K562 (cell line): Measurements from ENCODE around the gene SLC30A3. TPM values are rescaled to one million over a fixed set of nuclear protein-coding genes. Genes with fewer than 3 reads are reported as not detected.

Experiments used
- AFF4 ChIP-seq: sonication (generic); formaldehyde crosslinking; IDR thresholded peaks from 2 replicates; pipeline ENCODE4 v1.8.0; 2023; ENCODE audit warnings: mild to moderate bottlenecking, missing genetic modification reagents
- ATF4 ChIP-seq: fragments of 450-650 bp; formaldehyde crosslinking; IDR thresholded peaks from 2 replicates; pipeline ENCODE4 v1.4.0; 2022; ENCODE audit warnings: mild to moderate bottlenecking, moderate library complexity
- CCNT2 ChIP-seq: IDR thresholded peaks from 2 replicates; pipeline ENCODE4 v1.6.1; 2011; ENCODE audit warnings: borderline replicate concordance, low read depth, mild to moderate bottlenecking, moderate library complexity, mixed read lengths, low read length; ENCODE audit not compliant: insufficient read length; ENCODE audit errors: extremely low read depth
- CTCF ChIP-seq, 3 experiments: IDR thresholded peaks in 2 of 3; conservative IDR thresholded peaks in 1 of 3; 2 replicates each; pipeline ENCODE4 v1.5.1; 2011 to 2012; ENCODE audit warnings: low read length in 3 of 3, mild to moderate bottlenecking in 3 of 3, control low read depth in 2 of 3, improper control_type of control experiment in 1 of 3, inconsistent platforms in 1 of 3, low read depth in 1 of 3, mixed read lengths in 1 of 3, moderate library complexity in 1 of 3; ENCODE audit not compliant: insufficient read depth in 2 of 3
- ETV5 ChIP-seq: sonication (generic); formaldehyde crosslinking; IDR thresholded peaks from 2 replicates; pipeline ENCODE4 v1.4.0; 2020; ENCODE audit warnings: low read depth, mild to moderate bottlenecking, missing genetic modification reagents
- HDAC1 ChIP-seq, 2 experiments: fragments of 450-650 bp; IDR thresholded peaks; 2 replicates each; pipeline ENCODE4 v1.6.1; 2016 to 2017; ENCODE audit warnings: inconsistent platforms in 1 of 2, mild to moderate bottlenecking in 1 of 2, moderate library complexity in 1 of 2
- MED1 ChIP-seq: sonication (generic); formaldehyde crosslinking; IDR thresholded peaks from 2 replicates; pipeline ENCODE4 v1.8.1; 2023; ENCODE audit warnings: missing genetic modification reagents, borderline replicate concordance
- MITF ChIP-seq: IDR thresholded peaks from 2 replicates; pipeline ENCODE4 v1.6.1; 2014; ENCODE audit warnings: antibody characterized with exemption
- MYNN ChIP-seq, 2 experiments: sonication (generic); formaldehyde crosslinking in 1 of 2; IDR thresholded peaks; 2 replicates each; pipeline versions ENCODE4 v1.5.0 to v1.6.1; 2016 to 2020; ENCODE audit warnings: antibody characterized with exemption in 1 of 2, missing genetic modification reagents in 1 of 2
- PTBP1 ChIP-seq: fragments of 200-400 bp; formaldehyde crosslinking; IDR thresholded peaks from 2 replicates; pipeline ENCODE4 v1.6.1; 2017; ENCODE audit warnings: low read depth, low read length
- RBBP5 ChIP-seq: fragments of 200-600 bp; sonication (generic); IDR thresholded peaks from 2 replicates; pipeline ENCODE4 v1.6.1; 2012; ENCODE audit warnings: borderline replicate concordance, mild to moderate bottlenecking, low read length, control low read depth, inconsistent platforms; ENCODE audit not compliant: insufficient read depth, poor library complexity, severe bottlenecking
- TARDBP ChIP-seq: fragments of 450-650 bp; IDR thresholded peaks from 2 replicates; pipeline ENCODE4 v1.6.1; 2016
- TEAD4 ChIP-seq, 2 experiments: sonication (generic) in 1 of 2; formaldehyde crosslinking in 1 of 2; IDR thresholded peaks; 2 replicates each; pipeline versions ENCODE4 v1.6.1 to v1.8.0; 2012 to 2022; ENCODE audit warnings: borderline replicate concordance in 1 of 2, inconsistent platforms in 1 of 2, low read length in 1 of 2, mild to moderate bottlenecking in 1 of 2, missing genetic modification reagents in 1 of 2
- TSC22D4 ChIP-seq: fragments of 450-650 bp; IDR thresholded peaks from 2 replicates; pipeline ENCODE4 v1.6.1; 2016; ENCODE audit warnings: missing genetic modification characterization, missing biosample characterization, control low read depth
- USF1 ChIP-seq: sonication (generic); formaldehyde crosslinking; IDR thresholded peaks from 2 replicates; pipeline ENCODE4 v1.9.0; 2022; ENCODE audit warnings: mild to moderate bottlenecking, missing genetic modification reagents
- ZBTB1 ChIP-seq: sonication (generic); formaldehyde crosslinking; IDR thresholded peaks from 2 replicates; pipeline ENCODE4 v1.8.1; 2023; ENCODE audit warnings: missing genetic modification reagents, low read depth, mild to moderate bottlenecking, borderline replicate concordance
- ZNF165 ChIP-seq: fragments of 250-450 bp; sonication (Bioruptor Pico); IDR thresholded peaks from 2 replicates; pipeline ENCODE4 v1.4.0; 2020; ENCODE audit warnings: borderline replicate concordance
- ZNF354B ChIP-seq: fragments of 250-450 bp; sonication (Bioruptor Pico); IDR thresholded peaks from 2 replicates; pipeline ENCODE4 v1.4.0; 2020
- ZNF695 ChIP-seq: fragments of 450-650 bp; formaldehyde crosslinking; IDR thresholded peaks from 2 replicates; pipeline ENCODE4 v1.4.0; 2020; ENCODE audit warnings: mild to moderate bottlenecking, moderate library complexity
- polyA plus RNA-seq, 8 experiments: library from polyadenylated mRNA; depleted of rRNA in 4 of 8; stranded (reverse) in 5 of 8; unstranded in 3 of 8; fragments of >200 nt; fragmentation: Nextera tagmentation in 2 of 8; fragmentation: Illumina TruSeq in 1 of 8; extraction: Ambion mirVana in 2 of 8; extraction: Trizol in 1 of 8; gene quantifications; 2 replicates each; pipeline versions ENCODE4 v1.2.1 to v1.2.3, GENCODE V29; 2011 to 2014; ENCODE audit warnings: inconsistent platforms in 1 of 8, missing spikeins in 1 of 8
- total RNA-seq, 7 experiments: library from RNA; depleted of rRNA in 6 of 7; stranded (reverse); fragments of >200 nt in 6 of 7; fragmentation: Illumina TruSeq in 2 of 7; extraction: Trizol in 2 of 7; gene quantifications; 2 replicates each; pipeline versions ENCODE4 v1.2.1 to v1.2.3, GENCODE V29; 2011 to 2021; ENCODE audit warnings: low replicate concordance in 1 of 7

SLC30A3 gene
- total and polyA plus RNA-seq, 9 of the 15 experiments (the other 6 are each of a cell fraction or from before 2014, with no cell fraction given): 0.03 to 2.7 (median 0.89) TPM; not detected in 1

GRCh38 chr2:27255187-27255586 lies 7.7 kb downstream of the SLC30A3 start (continued):
- no peak for TF ChIP-seq MITF
- TF ChIP-seq AFF4 (CRISPR knock-in tag): no peak
- no peak for TF ChIP-seq ETV5 (CRISPR knock-in tag)
- no peak for TF ChIP-seq CTCF (IDR thresholded peaks at IDR 0.05 in 2 of 3, conservative IDR thresholded peaks at IDR 0.05 in 1 of 3; ENCODE audit: insufficient read depth in 2 of 3, low read depth in 1 of 3, low read length in 3 of 3)
- no peak for TF ChIP-seq USF1 (CRISPR knock-in tag)
- TF ChIP-seq TEAD4 (IDR thresholded peaks at IDR 0.05; ENCODE audit: low read length): peak; percentile 68; the same call in 1 of the 2 replicates
- no peak for TF ChIP-seq TEAD4 (CRISPR knock-in tag; IDR thresholded peaks at IDR 0.05; ENCODE audit: borderline replicate concordance)
- no peak for TF ChIP-seq TSC22D4
- TF ChIP-seq RBBP5: no peak
- no peak for TF ChIP-seq ZNF165 (CRISPR knock-in tag)
- no peak for TF ChIP-seq MYNN (IDR thresholded peaks at IDR 0.05)
- no peak for TF ChIP-seq MYNN (CRISPR knock-in tag; IDR thresholded peaks at IDR 0.05)
- no peak for TF ChIP-seq MED1 (CRISPR knock-in tag)
- peak in 1 of 2 experiments; percentile 50; a peak in 1 of 4 replicates for TF ChIP-seq HDAC1 (IDR thresholded peaks at IDR 0.05)
- TF ChIP-seq TARDBP: no peak
- TF ChIP-seq ZBTB1: no peak
- TF ChIP-seq CCNT2: peak; percentile 56
- TF ChIP-seq ZNF354B (CRISPR knock-in tag): no peak
- TF ChIP-seq PTBP1: no peak
- TF ChIP-seq ATF4 (CRISPR knock-in tag): no peak
- no peak for TF ChIP-seq ZNF695
